ENCODE measurements around the gene ICAM5.
"Not testable (repeated sequence)": the region's sequence is repeated elsewhere in the genome, so short reads cannot be mapped to it uniquely, and the experiment has no call there.

The ICAM5 gene

GRCh38 chr19:10270180-10270615 is 19.6 kb upstream of the ICAM5 start:
- DNase-seq: peak; percentile 19

GRCh38 chr19:10270616-10271394 is 18.9 kb upstream of the ICAM5 start, which contains the start of gene ICAM1:
ICAM1 (plus strand) TSS chr19:10271120; CDS start chr19:10271160, 40 bp downstream.
- DNase-seq: peak; percentile 45

DNA sequence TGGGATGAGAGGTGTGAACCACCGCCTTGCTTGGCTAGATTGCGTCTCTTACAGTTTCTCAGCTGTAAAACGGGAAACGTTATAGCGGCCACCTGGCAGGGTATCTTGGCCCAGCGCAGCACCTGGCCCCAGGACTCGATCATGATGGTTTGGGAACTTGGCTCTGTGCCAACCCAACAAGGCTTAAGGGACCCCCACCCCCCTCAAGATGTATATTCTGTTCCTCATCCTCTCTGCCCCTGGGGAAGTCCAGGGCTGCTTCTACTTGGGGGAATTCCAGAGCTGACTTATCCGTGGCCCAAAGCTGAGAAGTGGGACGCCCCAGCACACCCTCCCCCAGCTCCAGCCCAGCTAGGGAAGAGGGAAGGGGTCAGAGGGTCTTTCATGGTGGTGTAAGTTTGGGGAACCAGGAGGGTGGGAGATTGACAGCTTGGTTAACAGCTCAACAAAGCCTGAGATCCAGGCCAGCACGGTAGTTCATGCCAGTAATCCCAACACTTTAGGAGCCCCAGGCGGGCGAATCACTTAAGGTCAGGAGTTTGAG is 18.1 kb upstream of the ICAM5 start:
- DNase-seq: no peak

- no peak for DNase-seq
Observed at GRCh38 chr19:10274589-10274988, 15.2 kb upstream of the ICAM5 start.

- no peak for DNase-seq
Observed at GRCh38 chr19:10277795-10278589, 11.8 kb upstream of the ICAM5 start.

DNA sequence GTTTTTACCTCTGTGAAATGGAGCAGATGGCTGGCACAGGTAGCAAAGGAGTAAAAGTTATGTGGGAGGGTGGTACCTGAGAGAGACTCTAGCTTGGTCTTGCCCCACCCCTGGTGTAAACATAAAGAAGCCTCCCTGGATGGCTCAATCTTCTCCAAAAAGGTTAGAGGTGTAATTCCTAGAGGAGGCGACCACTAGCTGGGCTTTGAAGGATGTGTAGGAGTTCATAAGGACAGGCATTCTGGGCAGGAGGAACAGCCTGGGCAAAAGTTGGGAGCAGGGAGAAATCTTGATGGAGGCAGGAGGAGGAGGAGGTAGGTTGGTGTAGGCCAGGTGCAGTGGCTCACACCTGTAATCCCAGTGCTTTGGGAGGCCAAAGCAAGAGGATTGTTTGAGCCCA is 10.8 kb upstream of the ICAM5 start:
- no peak for DNase-seq

GRCh38 chr19:10279737-10280442 is 9.9 kb upstream of the ICAM5 start:
- DNase-seq: no peak

GRCh38 chr19:10282043-10282442 is 7.7 kb upstream of the ICAM5 start:
- not testable (repeated sequence) for DNase-seq

DNA sequence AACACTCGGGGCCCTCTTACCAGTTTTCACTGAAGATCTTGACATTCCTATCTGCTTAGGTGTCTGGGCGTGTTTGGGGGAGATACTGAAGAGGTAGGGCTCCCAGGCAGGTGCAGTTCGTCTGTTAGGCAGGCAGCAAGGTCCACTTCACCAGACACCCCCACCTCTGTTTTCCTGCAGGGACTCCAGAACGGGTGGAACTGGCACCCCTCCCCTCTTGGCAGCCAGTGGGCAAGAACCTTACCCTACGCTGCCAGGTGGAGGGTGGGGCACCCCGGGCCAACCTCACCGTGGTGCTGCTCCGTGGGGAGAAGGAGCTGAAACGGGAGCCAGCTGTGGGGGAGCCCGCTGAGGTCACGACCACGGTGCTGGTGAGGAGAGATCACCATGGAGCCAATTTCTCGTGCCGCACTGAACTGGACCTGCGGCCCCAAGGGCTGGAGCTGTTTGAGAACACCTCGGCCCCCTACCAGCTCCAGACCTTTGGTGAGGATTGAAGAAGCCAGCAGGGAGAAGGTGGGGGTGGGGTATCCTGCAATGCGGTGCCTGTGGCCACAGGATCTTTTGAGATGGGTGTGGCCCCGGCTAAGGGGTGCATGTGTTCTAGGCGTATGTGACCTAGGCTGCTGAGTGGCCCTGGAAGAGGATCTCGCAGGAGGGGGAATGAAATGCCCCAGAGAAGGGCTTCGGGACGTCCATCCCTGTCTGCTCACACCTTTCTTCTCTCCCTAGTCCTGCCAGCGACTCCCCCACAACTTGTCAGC is 6.3 kb upstream of the ICAM5 start:
- no peak for DNase-seq

DNA sequence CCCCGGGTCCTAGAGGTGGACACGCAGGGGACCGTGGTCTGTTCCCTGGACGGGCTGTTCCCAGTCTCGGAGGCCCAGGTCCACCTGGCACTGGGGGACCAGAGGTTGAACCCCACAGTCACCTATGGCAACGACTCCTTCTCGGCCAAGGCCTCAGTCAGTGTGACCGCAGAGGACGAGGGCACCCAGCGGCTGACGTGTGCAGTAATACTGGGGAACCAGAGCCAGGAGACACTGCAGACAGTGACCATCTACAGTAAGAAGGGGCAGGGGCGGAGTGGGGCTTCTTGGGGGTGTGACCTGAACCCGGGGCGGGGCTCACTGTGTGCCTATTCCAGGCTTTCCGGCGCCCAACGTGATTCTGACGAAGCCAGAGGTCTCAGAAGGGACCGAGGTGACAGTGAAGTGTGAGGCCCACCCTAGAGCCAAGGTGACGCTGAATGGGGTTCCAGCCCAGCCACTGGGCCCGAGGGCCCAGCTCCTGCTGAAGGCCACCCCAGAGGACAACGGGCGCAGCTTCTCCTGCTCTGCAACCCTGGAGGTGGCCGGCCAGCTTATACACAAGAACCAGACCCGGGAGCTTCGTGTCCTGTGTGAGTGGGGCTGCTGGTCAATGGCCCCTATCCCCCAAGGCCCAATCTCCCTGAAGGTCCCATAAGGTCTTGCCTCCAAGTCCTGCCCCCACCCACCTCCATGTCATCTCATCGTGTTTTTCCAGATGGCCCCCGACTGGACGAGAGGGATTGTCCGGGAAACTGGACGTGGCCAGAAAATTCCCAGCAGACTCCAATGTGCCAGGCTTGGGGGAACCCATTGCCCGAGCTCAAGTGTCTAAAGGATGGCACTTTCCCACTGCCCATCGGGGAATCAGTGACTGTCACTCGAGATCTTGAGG is 5.4 kb upstream of the ICAM5 start:
- no peak for DNase-seq

- DNase-seq: no peak
Observed at GRCh38 chr19:10284960-10285278, 4.8 kb upstream of the ICAM5 start.

DNA sequence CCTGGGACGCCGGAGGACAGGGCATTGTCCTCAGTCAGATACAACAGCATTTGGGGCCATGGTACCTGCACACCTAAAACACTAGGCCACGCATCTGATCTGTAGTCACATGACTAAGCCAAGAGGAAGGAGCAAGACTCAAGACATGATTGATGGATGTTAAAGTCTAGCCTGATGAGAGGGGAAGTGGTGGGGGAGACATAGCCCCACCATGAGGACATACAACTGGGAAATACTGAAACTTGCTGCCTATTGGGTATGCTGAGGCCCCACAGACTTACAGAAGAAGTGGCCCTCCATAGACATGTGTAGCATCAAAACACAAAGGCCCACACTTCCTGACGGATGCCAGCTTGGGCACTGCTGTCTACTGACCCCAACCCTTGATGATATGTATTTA is 4.4 kb upstream of the ICAM5 start:
- no peak for DNase-seq

DNA sequence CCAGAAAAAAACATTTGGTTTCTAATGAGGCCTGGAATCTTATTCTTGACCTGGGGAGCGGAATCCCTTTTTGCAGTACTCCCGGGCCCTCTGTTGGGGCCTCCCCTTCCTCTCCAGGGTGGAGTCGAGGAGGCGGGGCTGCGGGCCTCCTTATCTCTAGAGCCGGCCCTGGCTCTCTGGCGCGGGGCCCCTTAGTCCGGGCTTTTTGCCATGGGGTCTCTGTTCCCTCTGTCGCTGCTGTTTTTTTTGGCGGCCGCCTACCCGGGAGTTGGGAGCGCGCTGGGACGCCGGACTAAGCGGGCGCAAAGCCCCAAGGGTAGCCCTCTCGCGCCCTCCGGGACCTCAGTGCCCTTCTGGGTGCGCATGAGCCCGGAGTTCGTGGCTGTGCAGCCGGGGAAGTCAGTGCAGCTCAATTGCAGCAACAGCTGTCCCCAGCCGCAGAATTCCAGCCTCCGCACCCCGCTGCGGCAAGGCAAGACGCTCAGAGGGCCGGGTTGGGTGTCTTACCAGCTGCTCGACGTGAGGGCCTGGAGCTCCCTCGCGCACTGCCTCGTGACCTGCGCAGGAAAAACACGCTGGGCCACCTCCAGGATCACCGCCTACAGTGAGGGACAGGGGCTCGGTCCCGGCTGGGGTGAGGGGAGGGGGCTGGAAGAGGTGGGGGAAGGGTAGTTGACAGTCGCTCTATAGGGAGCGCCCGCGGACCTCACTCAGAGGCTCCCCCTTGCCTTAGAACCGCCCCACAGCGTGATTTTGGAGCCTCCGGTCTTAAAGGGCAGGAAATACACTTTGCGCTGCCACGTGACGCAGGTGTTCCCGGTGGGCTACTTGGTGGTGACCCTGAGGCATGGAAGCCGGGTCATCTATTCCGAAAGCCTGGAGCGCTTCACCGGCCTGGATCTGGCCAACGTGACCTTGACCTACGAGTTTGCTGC is 2.7 kb upstream of the ICAM5 start, which contains the start of gene ICAM4:
Gene ICAM4 (plus strand): TSS at position 153 of the 935 bp plus-strand sequence. CDS start 58 bp downstream, at position 211.
- DNase-seq: no peak

DNA sequence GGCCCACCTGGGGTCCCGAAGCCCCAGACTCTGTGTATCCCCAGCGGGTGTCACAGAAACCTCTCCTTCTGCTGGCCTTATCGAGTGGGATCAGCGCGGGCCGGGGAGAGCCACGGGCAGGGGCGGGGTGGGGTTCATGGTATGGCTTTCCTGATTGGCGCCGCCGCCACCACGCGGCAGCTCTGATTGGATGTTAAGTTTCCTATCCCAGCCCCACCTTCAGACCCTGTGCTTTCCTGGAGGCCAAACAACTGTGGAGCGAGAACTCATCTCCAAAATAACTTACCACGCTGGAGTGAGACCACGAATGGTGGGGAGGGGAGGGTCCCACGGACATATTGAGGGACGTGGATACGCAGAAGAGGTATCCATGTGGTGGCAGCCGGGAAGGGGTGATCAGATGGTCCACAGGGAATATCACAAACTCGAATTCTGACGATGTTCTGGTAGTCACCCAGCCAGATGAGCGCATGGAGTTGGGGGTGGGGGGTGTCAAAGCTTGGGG is 1.0 kb upstream of the ICAM5 start:
- peak; percentile 70 for DNase-seq

GRCh38 chr19:10289167-10289835 is 451 bp upstream of the ICAM5 start:
- peak; percentile 80 for DNase-seq

- DNase-seq: peak; percentile 28
Observed at GRCh38 chr19:10290357-10290875, 664 bp downstream of the ICAM5 start.

GRCh38 chr19:10290876-10291553 is 1.3 kb downstream of the ICAM5 start:
- peak; percentile 58 for DNase-seq

DNA sequence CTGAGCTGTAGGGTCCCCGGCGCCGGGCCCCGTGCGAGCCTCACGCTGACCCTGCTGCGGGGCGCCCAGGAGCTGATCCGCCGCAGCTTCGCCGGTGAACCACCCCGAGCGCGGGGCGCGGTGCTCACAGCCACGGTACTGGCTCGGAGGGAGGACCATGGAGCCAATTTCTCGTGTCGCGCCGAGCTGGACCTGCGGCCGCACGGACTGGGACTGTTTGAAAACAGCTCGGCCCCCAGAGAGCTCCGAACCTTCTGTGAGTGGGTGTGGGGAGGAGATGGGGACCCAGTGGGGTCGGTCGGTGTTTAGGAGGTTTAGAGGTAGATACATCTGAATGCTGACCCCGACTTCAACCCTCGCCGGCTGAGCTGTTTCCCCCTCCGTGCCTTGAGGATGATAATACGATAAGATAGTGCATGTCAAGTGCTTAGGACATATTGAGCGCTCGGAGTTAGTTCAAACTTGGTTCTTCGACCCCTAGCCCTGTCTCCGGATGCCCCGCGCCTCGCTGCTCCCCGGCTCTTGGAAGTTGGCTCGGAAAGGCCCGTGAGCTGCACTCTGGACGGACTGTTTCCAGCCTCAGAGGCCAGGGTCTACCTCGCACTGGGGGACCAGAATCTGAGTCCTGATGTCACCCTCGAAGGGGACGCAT is 1.9 kb downstream of the ICAM5 start:
- DNase-seq: peak; percentile 54

Data from NCI-H146 (cell line).